ENCODE measurements around the gene DOP1B. TPM values are rescaled to one million over a fixed set of nuclear protein-coding genes. Genes with fewer than 3 reads are reported as not detected.
A peak's percentile ranks its signal among the peaks of the same experiment; 100 is the strongest.

DOP1B gene
- total and polyA plus RNA-seq, 11 donors: 5.1 to 26.5 (median 14.7) TPM

- no peak for TF ChIP-seq CTCF (IDR thresholded peaks at IDR 0.05)
- TF ChIP-seq POLR2A (IDR thresholded peaks at IDR 0.05): no peak
- H3K36me3 ChIP-seq: peaks cover 0 to 9% (median 0%) of the 10 kb centered on the region in 9 donors
- H3K4me3 ChIP-seq: no peak overlapping the region
- no peaks in the 10 kb centered on the region for H3K9me3 ChIP-seq
- no peak overlapping the region for H3K27ac ChIP-seq
- WGBS, 4 donors: 88 to 97% (median 95%) methylated on average over 9 of the region's 9 CpGs
- H3K27me3 ChIP-seq: no peaks in the 10 kb centered on the region
- peaks cover 0 to 32% (median 16%) of the 10 kb centered on the region in 12 donors for H3K4me1 ChIP-seq
- DNase-seq (no peak), ATAC-seq (no peak)
- intact Hi-C loops (cut with DNase I): loop anchor here in 1 of 10 donors (5.0 kb wide), 1 partner anchor 33 kb away; no protein-coding TSS in a partner anchor
Observed at GRCh38 chr21:36185523-36185922, 28.9 kb downstream of the DOP1B start.

GRCh38 chr21:36186081-36186480, 29.5 kb downstream of the DOP1B start:
- 91 to 96% (median 93%) methylated on average over 4 of the region's 4 CpGs for WGBS, 4 donors
- Histone ChIP-seq H3K4me3 (no peak overlapping the region), H3K36me3 (peaks cover 0 to 9% (median 0%) of the 10 kb centered on the region in 9 donors), H3K4me1 (peaks cover 0 to 29% (median 16%) of the 10 kb centered on the region in 12 donors), H3K27ac (peak overlapping the region in 2 of 12 donors; percentile 66 to 76), H3K9me3 (no peaks in the 10 kb centered on the region), H3K27me3 (no peaks in the 10 kb centered on the region)
- TF ChIP-seq CTCF (IDR thresholded peaks at IDR 0.05) (no peak), POLR2A (IDR thresholded peaks at IDR 0.05) (no peak)
- ATAC-seq (no peak), DNase-seq (no peak)
- intact Hi-C loops (cut with DNase I): loop anchor here in 2 of 10 donors (2.0 to 5.0 kb wide), 2 partner anchors 29 to 34 kb away; partner anchors contain the start of gene DOP1B (in 1 of the 2)

GRCh38 chr21:36186506-36187399, 30.1 kb downstream of the DOP1B start:
- 51 to 74% (median 61%) methylated on average over 14 to 18 of the region's 18 CpGs for WGBS, 4 donors
- DNase-seq (peak; percentile 57 to 80 (median 72)), ATAC-seq (peak; percentile 78 to 92 (median 88))
- intact Hi-C loops (cut with DNase I): loop anchor here in 2 of 10 donors (2.0 to 5.0 kb wide), 2 partner anchors 30 to 34 kb away; partner anchors contain the start of gene DOP1B (in 1 of the 2)
- Histone ChIP-seq H3K27ac (peak overlapping the region in 11 of 12 donors; percentile 41 to 80 (median 68)), H3K4me3 (no peak overlapping the region), H3K4me1 (peaks cover 0 to 29% (median 16%) of the 10 kb centered on the region in 12 donors), H3K27me3 (no peaks in the 10 kb centered on the region), H3K36me3 (peaks cover 0 to 9% (median 0%) of the 10 kb centered on the region in 9 donors), H3K9me3 (no peaks in the 10 kb centered on the region)
- TF ChIP-seq CTCF (IDR thresholded peaks at IDR 0.05) (no peak), POLR2A (IDR thresholded peaks at IDR 0.05) (no peak)

Data from heart left ventricle (tissue), 16 donors.